Large intestine (tissue), 3 donors: ENCODE data around the gene TSPAN14. TPM values are rescaled to one million over a fixed set of nuclear protein-coding genes. Genes with fewer than 3 reads are reported as not detected.

Experiments
- DNase-seq, 2 donors: peaks; one replicate each; pipeline versions ENCODE4 v3.0.0 to v3.0.0-alpha.2; 2013
- H3K27ac ChIP-seq: one replicate; pipeline ENCODE4 v1.5.1; 2013; ENCODE audit warnings: low read length
- H3K27me3 ChIP-seq: 2 replicates; pipeline ENCODE4 v1.6.1; 2013; ENCODE audit warnings: low read length; ENCODE audit not compliant: control insufficient read depth, insufficient read depth
- H3K36me3 ChIP-seq: 2 replicates; pipeline ENCODE4 v1.6.1; 2013; ENCODE audit warnings: low read length; ENCODE audit not compliant: control insufficient read depth, insufficient read depth
- H3K4me1 ChIP-seq: one replicate; pipeline ENCODE4 v1.6.1; 2013; ENCODE audit warnings: low read length; ENCODE audit not compliant: control insufficient read depth, insufficient read depth
- H3K4me3 ChIP-seq: one replicate; pipeline ENCODE4 v1.5.1; 2013; ENCODE audit warnings: low read length
- H3K9me3 ChIP-seq: one replicate; pipeline ENCODE4 v1.6.1; 2013; ENCODE audit warnings: mild to moderate bottlenecking, low read depth, low read length, moderate library complexity; ENCODE audit not compliant: control insufficient read depth
- WGBS: methylation state at CpG from one replicate; pipeline ENCODE4 v1.1.5; 2013; ENCODE audit warnings: low lambda C conversion rate; ENCODE audit not compliant: insufficient coverage; 5-methylcytosine and 5-hydroxymethylcytosine counted together
- polyA plus RNA-seq: library from polyadenylated mRNA; unstranded; fragments of 120-200 nt; gene quantifications from one replicate; pipeline ENCODE4 v1.2.1, GENCODE V29; 2013

TSPAN14 gene
- polyA plus RNA-seq, 1 donor: 64.7 TPM

- H3K9me3 ChIP-seq: no peaks in the 10 kb centered on the region
- peaks cover 18% of the 10 kb centered on the region for H3K4me1 ChIP-seq
- WGBS: no CpG with 5 or more reads among the region's 5 CpGs
- no peak overlapping the region for H3K4me3 ChIP-seq
- peaks cover 45% of the 10 kb centered on the region for H3K36me3 ChIP-seq
- peak in 1 of 2 donors; percentile 59 for DNase-seq
- H3K27me3 ChIP-seq: no peaks in the 10 kb centered on the region
- peak overlapping the region; percentile 63 for H3K27ac ChIP-seq
These were observed 32.9 kb upstream of the TSPAN14 start for GRCh38 chr10:80421050-80421706.

GRCh38 chr10:80421707-80422536, 32.2 kb upstream of the TSPAN14 start:
- WGBS: 77% methylated on average over 2 of the region's 8 CpGs
- peaks cover 52% of the 10 kb centered on the region for H3K36me3 ChIP-seq

DNA sequence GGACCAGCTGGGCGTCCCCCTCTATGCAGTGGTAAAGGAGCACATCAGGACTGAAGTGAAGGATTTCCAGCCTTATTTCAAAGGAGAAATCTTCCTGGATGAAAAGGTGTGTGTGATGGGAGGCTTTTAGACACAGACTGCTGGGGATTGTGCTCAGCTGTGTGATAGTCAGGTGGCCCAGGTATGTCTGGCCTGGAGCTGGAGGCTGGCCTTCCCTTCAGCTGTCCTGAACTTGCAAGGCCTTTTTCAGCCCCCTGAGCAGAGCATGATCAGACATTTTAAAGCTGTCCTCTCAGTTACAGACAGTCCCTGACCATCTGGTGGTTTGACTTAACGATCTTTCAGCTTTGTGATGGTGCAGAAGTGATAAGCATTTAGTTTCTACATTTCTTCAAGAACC, 28.2 kb upstream of the TSPAN14 start:
- WGBS: no CpG with 5 or more reads among the region's 2 CpGs

More at GRCh38 chr10:80421707-80422536, 32.2 kb upstream of the TSPAN14 start:
- no peak overlapping the region for H3K4me3 ChIP-seq
- peaks cover 10% of the 10 kb centered on the region for H3K4me1 ChIP-seq
- H3K27me3 ChIP-seq: no peaks in the 10 kb centered on the region
- H3K9me3 ChIP-seq: no peaks in the 10 kb centered on the region
- H3K27ac ChIP-seq: peak overlapping the region; percentile 16
- peak in 1 of 2 donors; percentile 50 for DNase-seq

GRCh38 chr10:80427541-80427940, 26.6 kb upstream of the TSPAN14 start:
- no peak for DNase-seq
- H3K9me3 ChIP-seq: no peaks in the 10 kb centered on the region
- no CpG with 5 or more reads among the region's 2 CpGs for WGBS
- no peak overlapping the region for H3K4me3 ChIP-seq
- no peak overlapping the region for H3K27ac ChIP-seq
- H3K36me3 ChIP-seq: peaks cover 79% of the 10 kb centered on the region
- no peaks in the 10 kb centered on the region for H3K4me1 ChIP-seq
- no peaks in the 10 kb centered on the region for H3K27me3 ChIP-seq

More for the DNA sequence above, 28.2 kb upstream of the TSPAN14 start:
- DNase-seq: no peak
- Histone ChIP-seq H3K9me3 (no peaks in the 10 kb centered on the region), H3K4me3 (no peak overlapping the region), H3K27me3 (no peaks in the 10 kb centered on the region), H3K36me3 (peaks cover 79% of the 10 kb centered on the region), H3K27ac (no peak overlapping the region), H3K4me1 (peaks cover 9% of the 10 kb centered on the region)

DNA sequence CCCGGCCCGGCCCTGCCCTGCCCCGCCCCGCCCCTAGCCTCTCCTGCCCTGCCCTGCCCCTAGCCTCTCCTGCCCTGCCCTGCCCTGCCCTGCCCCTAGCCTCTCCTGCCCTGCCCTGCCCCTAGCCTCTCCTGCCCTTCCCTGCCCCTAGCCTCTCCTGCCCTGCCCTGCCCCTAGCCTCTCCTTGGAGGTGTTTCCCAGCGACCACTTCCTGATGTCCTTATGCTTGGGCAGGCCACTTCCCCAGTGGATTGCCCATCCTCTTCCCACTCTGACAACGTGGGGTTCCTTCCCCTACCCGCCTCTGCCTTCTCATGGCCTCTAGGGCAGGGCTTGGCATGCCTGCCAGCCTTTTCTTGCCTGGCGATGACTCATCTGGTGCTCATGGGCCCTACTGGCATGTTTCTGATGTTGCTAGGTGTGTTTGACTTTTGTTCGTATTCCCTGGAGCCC, 24.6 kb upstream of the TSPAN14 start:
- Histone ChIP-seq H3K4me3 (no peak overlapping the region), H3K27ac (no peak overlapping the region), H3K4me1 (no peaks in the 10 kb centered on the region), H3K27me3 (no peaks in the 10 kb centered on the region), H3K9me3 (no peaks in the 10 kb centered on the region), H3K36me3 (peaks cover 70% of the 10 kb centered on the region)
- WGBS: 30% methylated on average over 2 of the region's 9 CpGs
- DNase-seq: no peak

GRCh38 chr10:80433134-80433533, 21.0 kb upstream of the TSPAN14 start:
- 71% methylated on average over 1 of the region's 3 CpGs for WGBS
- DNase-seq: no peak
- Histone ChIP-seq H3K4me1 (no peaks in the 10 kb centered on the region), H3K27me3 (no peaks in the 10 kb centered on the region), H3K27ac (no peak overlapping the region), H3K9me3 (no peaks in the 10 kb centered on the region), H3K4me3 (no peak overlapping the region), H3K36me3 (peaks cover 37% of the 10 kb centered on the region)

DNA sequence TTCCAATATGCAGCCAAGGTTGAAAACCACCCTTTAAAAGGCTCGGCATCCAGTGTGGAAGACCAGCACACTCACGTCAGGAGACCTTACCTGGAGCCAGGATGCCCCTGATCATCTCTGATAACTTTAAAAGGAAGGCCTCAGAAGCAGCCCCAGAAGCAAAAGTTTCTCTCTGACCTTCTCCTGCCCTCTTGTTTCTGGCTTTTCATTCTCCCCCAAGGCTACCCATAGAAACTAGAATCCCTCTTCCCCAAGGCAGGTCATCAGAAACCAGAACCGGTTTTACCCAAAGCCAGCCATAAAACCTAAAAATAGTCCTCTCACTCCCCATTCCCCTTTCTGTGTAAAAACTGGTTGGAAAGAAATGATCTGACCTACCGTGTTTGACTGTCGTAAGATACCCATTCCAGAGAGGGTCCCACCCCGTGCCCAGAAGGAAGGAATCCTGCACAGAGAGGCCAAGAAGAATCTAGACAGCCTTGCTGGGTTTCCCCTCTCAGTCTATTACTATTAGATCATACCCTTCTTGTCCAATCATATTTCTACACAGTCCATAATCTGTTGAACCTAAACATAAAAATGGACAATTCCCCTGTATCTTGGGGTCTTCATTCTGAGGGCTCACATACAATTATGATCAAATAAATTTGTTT, 17.5 kb upstream of the TSPAN14 start:
- Histone ChIP-seq H3K4me1 (no peaks in the 10 kb centered on the region), H3K4me3 (no peak overlapping the region), H3K27me3 (no peaks in the 10 kb centered on the region), H3K36me3 (peaks cover 15% of the 10 kb centered on the region), H3K9me3 (no peaks in the 10 kb centered on the region), H3K27ac (no peak overlapping the region)
- no peak for DNase-seq
- no CpG with 5 or more reads among the region's 6 CpGs for WGBS

DNA sequence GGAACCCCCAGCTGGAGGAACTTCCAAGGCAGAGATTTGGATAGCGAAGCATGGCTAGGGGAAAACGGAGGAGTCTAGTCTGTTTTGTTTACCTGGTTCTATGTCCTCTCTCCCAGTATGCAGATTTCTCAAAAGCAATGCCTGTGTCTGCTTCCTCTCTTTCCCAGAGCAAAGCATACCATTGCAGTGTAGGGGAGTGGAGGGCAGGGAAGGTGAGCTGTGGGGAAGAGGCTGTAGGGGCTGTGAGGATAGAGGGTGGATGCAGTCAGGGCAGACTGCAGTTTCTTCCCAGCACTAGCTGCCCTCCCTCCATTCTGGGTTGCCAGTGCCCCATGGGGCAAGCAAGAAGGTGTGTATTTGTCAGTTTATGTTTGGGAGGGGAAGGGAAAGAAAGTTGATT, 16.9 kb upstream of the TSPAN14 start:
- peaks cover 9% of the 10 kb centered on the region for H3K36me3 ChIP-seq
- H3K27ac ChIP-seq: no peak overlapping the region
- DNase-seq: no peak
- no peaks in the 10 kb centered on the region for H3K4me1 ChIP-seq
- no peaks in the 10 kb centered on the region for H3K27me3 ChIP-seq
- WGBS: no CpG with 5 or more reads among the region's 2 CpGs
- no peaks in the 10 kb centered on the region for H3K9me3 ChIP-seq
- no peak overlapping the region for H3K4me3 ChIP-seq

- Histone ChIP-seq H3K4me3 (no peak overlapping the region), H3K27me3 (no peaks in the 10 kb centered on the region), H3K36me3 (no peaks in the 10 kb centered on the region), H3K4me1 (no peaks in the 10 kb centered on the region), H3K27ac (no peak overlapping the region), H3K9me3 (no peaks in the 10 kb centered on the region)
- no CpG with 5 or more reads among the region's 8 CpGs for WGBS
- DNase-seq: no peak
These were observed 12.3 kb upstream of the TSPAN14 start for GRCh38 chr10:80441831-80442230.

GRCh38 chr10:80442879-80443278, 11.2 kb upstream of the TSPAN14 start:
- no peak overlapping the region for H3K27ac ChIP-seq
- H3K36me3 ChIP-seq: no peaks in the 10 kb centered on the region
- no peak for DNase-seq
- H3K27me3 ChIP-seq: no peaks in the 10 kb centered on the region
- peaks cover 2% of the 10 kb centered on the region for H3K4me1 ChIP-seq
- H3K4me3 ChIP-seq: no peak overlapping the region
- H3K9me3 ChIP-seq: no peaks in the 10 kb centered on the region
- 50% methylated on average over 1 of the region's 3 CpGs for WGBS
